HG02884 (cell line): ENCODE measurements around the gene EXT2.

Source experiments
- ATAC-seq: cut with Tn5 transposase; IDR thresholded peaks from one replicate; pipeline ENCODE4 v1.9.1; 2021; ENCODE audit warnings: mild to moderate bottlenecking, moderate library complexity; ENCODE audit not compliant: unreplicated experiment

The EXT2 gene

DNA sequence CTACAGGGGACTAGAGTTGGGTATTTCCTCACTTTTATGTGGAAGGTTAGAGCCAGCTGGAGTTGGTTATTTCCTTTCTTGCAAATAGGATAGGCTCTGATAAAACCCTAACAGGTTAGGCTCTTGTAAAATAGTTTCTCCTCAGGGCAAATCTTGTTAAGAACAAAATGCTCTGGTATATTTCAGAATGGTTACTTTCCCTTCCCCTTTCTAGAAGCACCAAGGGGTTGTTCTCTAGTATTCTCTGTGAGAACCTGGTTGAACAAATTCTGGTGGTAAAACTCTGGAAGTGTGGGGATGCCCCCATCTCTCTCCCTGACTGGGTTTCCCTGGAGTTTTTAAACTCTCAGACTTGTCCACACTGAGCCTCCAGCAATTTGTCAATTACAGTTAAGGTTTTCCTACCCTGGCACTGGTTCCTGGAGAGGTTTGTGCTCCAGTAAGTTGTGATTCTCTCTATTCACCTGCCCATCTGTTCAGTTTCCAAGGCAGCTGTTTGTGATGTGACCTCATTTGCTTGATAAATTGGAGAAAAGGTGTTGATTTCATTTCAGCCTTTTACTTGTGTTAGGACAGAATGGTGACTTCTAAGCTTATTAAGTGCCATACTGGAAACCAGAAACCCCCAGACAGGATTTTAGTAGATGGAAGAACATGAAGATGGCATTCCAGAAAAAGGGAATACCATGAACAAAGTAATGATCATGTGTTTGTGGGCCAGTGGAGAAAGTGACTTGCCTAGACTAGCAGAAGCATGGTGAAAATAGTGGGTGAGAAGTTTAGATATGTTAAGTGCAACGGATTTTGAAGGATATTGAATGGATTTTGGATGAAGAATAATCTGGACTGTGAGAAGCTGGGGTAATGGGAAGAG is 64.6 kb downstream of the EXT2 start:
- no peak for ATAC-seq

DNA sequence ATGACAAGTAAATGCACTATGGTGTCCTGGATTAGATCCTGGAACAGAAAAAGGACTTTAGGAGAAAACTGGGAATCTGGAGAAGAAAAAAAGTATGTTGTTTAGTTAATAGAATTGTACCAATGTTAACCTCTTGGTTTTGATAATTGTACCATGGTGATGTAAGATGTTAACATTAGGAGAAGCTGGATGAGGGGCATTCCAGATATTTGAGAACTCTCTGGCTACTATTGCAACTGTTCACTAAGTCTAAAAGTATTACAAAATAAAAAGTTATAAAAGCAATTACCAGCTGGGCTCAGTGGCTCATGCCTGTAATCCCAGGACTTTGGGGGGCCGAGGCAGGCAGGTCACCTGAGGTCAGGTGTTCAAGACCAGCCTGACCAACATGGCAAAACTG is 66.5 kb downstream of the EXT2 start:
- no peak for ATAC-seq

DNA sequence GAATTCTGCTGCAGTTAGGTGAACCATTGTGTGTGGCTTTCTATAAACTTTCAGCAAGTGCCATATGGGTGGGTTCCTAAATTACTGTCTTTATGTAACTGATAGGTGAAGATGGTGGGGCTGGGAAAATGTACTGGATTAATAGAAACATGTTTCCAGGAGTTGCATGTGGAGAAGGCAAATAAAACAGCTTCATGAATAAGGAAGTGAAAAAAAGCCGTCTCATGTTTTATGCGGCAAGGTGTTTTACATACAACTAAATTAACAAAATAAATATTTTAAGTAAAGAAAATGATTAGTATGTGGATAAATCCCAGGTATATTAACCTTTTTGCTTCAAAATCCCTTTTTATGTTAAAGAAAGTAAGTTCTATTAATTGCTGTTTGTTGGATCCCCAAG is 67.2 kb downstream of the EXT2 start:
- no peak for ATAC-seq

DNA sequence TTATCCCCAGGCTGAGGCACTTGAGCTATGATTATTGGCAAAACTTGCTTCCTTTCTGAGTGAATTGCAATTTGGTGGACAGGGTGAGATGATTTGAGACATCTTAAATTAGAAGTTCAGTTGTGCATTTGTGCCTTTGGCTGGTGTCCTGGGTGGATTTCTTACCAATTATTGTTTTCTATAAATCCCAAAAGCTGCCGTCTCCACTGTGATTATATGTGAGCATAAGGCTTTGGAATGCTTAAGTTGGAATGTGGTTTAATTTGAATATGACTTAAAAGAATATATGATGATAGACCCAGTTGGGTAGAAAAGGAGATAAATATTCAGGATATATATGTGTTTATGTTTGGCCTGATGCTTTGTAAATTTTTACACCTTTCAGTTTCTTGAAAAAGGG is 70.0 kb downstream of the EXT2 start:
- no peak for ATAC-seq

DNA sequence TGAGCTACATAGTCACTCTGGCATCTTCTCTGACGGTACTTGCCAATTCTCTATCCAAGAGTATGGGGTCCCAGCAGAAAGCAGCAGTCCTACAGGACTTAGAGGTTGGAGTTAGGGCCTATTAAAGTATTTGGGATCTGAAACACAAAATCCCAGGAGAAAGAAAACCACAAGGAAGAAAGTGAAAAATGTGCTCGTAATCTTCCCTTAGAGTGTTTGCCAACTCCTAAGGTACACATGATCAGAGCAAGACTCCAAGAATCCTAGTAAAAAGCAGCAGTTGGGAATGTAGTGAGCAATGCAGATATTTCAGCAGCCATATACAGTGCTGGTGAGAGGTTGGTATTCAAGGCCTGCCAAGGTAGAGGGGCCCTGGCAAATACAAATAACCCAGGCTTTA is 71.6 kb downstream of the EXT2 start:
- ATAC-seq = no peak

DNA sequence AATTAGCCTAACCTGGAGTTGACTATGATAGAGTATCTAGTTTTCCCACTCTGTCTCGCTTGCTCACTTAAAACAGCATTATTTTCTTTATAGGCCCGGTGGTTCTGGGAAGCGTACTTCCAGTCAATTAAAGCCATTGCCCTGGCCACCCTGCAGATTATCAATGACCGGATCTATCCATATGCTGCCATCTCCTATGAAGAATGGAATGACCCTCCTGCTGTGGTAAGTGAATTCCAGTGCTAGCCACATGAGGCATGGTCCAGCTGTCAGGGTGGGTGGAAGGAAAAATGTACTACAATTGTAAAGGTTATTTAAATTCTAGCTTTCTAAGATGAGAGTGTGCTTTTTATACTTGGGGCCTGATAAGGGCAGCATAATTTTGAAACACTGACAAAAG is 76.0 kb downstream of the EXT2 start:
- ATAC-seq = no peak

DNA sequence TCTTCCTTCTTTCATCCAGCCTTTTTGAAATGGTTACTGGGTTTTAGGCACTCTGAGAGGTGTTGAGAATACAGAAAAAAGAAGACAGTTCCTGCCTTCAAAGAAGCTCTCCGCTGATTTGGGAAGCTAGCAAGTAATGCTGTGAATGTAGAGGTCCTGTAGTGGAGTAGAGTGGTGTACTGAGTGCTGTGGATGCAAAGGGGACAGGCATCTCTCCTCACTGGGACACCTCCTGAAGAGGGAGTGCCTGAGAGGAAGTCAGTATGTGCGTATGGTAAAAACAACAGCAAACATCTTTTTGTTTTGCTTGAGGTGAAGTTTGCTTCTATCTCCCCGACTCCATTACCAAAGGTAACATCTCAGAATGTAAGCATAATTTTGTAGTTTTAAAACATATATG is 77.5 kb downstream of the EXT2 start:
- no peak for ATAC-seq

DNA sequence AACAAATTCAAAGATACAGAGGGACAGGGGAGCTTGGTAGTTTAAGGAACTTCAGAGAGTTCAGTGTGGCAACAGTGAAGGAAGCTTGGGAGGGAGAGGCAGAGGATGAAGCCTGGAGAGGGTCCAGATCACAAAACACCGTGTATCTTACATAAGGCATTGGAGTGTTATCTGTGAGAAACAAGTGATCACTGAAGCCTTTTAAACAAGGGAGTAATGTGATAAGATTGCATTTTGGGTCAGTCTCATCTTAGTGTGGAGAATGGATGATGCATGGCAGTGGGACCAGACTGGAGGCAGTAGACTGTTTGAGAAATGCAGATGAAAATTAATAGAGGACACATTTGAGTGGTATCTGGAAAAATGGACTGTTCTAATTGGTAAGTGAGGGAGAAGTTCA is 79.4 kb downstream of the EXT2 start:
- ATAC-seq = no peak

DNA sequence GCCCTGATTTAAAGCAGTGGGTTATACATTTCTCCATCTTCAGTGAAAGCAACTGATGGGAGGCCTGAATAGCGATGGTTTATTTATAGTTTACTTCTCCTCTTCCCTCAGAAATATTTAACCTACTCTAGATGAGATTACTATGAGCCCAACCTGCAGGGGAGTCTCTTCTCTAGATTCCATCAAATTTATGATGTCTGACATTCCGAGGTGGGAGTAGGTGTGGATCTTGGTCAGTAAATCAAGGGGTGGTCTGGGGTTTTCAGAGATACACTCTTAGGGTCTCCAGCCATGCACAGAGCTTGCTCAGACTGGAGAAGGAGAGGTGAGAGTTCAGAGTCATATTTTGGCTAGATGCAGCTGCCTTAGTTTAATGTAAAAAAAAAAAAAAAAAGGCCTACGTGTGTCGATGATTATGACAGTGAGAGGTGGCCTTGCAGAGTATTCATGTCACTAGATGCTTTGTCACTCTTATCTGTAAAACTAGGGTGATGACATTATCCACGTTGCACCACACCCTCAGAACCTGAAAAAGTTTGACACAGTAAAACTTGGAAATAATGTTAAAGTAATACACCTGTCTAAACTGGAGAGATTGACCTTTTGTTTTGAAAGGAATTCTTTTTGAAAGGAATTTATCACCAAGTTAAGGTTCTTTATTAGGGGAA is 81.2 kb downstream of the EXT2 start:
- ATAC-seq = no peak

DNA sequence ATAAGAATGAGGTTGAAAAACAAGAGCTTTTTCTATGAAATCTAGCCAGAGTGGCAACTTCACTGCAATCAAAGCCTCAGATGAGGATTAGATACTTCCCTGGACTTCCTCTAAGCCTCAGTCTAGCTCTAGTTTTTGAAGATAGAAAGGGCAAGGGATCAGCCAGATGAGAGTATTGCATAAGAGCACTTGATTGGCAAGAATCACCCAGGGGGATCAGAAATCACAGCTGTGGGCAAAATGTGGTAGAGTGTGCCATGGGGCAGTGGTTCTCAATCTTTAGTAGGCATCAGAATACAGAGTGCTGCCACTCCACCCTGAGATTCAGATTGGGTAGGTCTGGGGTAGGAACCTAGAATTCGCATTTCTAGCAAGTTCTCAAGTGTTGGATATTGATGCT is 82.4 kb downstream of the EXT2 start:
- no peak for ATAC-seq

DNA sequence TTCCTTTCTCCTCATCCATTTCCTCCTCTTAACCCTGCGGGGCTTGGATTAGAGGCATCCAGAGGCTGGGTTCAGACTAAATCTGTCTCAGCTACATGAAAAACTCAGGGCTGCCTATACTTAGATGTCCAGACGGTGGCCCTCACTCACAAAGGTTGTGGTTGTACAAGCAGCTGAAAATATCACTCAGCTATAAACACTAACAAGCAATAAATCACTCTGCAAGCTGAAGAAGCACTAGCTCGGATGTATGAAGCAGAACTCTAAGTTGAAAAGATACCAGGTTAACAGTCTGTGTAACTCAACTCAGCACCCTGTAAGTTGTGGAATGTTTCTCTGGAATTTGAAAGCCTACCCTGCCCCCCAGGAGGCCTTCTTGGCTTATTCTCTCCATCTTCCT is 82.9 kb downstream of the EXT2 start:
- no peak for ATAC-seq

DNA sequence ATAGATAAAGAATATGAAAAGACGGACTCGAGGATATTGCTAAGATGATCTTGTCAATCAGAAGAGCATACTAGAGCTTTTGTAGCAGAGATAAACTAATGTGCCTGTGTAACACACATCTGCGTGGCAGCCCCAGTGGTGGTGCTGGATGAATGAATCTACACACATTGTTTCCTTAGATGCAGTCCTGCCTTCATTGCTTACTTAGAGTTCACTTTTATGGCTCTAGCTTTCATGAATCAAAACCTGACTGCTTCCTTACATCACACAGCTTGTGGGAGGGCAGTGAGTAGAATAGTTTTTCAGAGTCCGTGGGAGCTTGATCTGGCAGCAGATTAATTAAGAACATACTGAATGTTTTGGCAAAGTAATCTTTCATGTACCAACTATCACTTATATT is 83.7 kb downstream of the EXT2 start:
- no peak for ATAC-seq

DNA sequence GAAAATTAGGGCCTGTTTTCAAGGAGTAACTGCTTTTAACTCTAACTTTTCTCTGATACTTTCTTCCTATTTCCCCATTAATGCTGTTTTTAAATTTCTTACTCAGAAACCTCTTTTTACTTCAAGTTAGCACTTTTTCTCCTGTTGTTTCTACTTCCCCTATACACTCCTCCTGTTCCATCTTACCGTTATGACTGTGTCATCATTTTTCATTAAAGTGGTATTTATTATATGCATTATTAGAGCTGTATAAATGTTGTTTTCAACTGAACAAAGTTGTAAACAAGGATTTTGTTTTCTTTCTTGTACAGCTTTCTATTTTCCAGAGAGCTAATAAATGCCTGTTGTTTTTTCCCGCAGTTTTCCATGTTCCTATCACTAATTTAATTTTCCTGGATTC is 84.6 kb downstream of the EXT2 start:
- no peak for ATAC-seq

DNA sequence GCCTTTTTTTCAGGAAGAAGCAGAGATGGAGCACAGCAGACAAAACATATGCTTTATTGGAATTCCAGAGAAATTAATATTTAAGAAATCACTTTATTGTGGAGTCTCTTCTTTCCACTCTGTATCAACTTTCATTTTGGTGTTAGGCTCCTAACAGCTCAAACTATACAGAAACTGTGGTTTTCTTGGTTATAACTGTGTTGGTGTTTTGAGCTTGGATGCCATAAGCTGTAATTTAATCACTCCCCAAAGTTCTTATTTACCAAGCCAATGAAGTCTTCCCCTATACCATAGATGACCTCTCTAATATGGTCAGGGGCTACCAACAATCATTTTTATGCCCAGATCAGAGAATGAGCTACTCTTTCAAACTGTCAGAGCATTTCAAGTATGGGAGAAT is 90.0 kb downstream of the EXT2 start:
- ATAC-seq = no peak

DNA sequence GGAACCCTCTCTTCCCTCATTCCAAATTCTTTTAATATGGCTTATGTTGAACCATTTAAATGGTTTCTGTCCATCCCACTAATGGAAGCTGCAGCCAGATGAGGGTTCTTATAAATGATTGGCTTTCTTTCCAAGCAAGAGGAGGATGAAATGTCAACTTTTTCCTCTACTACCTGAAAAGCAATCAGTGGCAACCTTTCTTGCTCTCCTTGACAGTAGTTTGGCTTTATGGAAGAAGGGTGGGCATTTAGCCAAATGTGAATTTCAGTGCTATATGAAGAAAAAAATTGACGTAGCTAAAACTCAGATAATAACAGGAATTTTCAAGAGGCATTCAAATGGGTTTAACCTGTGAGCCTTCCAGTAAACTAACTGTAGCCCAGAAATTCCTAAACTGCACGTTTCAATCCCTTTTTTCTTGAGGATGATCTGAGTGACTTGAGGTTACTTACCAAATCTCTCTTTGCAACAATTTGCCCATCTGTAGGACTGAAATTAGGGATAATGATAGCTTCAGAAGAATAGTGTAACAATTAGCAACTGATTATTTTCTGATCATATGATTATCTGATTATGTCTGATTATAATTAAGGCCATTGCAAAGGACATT is 90.9 kb downstream of the EXT2 start:
- ATAC-seq = no peak

DNA sequence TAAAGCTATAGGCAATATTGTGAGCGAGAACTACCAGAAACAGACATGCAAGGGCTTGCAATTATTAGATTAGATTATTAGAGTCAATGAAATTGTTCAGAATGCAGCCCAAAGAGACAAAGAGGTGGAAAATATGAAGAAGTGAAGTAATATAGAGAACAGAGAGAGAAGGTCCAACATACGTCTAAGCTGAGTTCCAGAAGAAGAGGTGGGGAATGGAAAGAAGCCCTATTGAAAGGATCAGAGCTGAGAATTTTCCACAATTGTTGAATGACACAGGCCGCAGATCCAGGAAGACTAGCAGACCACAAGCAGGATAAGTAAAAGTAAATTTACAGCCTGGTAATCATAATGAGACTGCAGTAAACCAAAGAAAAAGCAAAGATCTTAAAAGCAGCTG is 93.2 kb downstream of the EXT2 start:
- no peak for ATAC-seq

DNA sequence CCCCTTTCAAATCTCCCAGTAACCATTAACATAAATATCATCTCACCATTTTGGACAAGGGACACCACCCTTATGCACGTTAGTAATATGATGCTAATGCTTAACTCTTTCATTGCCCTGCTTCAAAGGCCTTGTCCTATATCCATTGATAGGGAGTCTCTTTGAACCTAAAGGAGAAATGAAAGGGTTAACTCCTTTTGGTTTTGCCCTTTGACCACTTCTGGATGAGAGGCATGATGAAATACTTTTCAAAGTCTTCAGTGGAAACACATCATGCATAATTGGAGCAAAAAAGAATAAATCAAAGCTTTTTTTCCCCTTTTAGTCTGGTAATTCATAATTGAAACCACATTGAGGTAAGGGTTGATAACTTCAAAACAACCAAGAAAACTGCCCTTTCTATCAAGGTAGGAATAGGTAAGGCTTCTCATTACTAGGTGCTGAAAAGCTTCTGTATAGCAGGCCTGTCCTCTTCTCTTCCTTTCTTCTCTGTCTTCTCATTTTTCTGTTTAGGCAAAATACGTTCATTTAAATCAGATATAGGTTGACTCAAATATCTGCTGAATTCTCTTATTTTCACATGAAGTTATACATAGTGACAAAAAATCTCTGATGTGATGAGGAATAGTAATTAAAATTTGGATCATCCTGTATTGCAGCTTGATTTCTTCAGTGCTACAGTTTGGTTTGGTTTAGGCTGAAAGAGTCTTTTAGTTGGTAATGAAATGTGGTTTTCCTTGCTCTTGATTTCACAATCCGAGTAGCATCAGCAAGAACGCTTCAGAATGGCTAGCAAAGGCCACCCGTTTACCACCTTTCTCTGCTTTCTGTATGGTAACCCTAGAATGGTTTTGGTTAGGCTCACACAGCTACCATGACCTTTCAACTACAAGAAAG is 94.8 kb downstream of the EXT2 start:
- ATAC-seq = no peak

DNA sequence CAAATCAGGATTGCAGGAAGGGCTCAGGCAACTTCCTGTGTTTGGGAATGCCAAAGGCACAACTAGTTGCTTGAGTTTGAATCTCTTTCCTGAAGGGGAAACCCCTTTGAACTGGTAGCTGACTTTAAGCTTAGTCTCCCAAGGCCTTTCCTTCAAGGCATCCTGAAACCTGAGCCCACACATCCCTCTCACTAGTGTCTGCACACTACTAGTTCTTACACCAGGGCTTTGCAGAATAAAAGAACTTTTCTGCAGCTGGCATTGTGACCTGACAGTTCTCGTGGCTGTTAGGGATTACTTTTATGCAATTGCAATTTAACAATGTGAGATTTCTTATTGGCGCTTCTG is 95.4 kb downstream of the EXT2 start:
- ATAC-seq = no peak

DNA sequence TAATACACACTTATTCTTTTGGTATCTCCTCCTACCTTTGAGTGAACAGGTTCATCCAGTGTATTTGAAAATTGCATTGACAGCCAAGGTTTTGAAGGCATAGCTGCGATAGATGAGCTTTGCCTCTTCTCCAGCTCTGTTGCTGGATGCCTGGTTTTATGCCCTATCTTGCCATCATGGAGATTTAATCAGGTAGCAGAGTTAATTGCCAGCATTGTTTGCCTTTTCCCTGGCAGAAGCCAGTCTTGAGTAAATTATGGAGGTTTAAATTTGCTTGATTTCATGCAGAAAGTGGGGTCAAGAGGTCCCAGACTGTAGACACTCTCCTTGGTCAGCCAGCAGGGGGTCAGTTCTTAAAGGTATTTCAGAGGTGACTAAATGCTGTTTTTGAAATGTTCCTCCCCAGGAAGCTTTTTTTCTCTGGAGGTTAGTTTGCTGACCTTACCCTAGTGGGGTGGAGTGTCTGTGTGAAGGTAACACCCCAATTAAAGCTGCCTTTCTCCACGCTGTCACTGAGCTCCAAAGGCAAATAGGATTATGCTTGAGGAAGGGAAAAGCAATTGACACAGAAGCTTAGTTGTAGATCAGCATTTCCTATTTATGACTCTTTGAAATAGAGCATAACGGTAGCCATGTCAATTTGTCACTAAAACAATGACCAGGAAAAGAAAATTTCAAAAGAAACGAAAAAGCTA is 96.0 kb downstream of the EXT2 start:
- ATAC-seq = no peak

DNA sequence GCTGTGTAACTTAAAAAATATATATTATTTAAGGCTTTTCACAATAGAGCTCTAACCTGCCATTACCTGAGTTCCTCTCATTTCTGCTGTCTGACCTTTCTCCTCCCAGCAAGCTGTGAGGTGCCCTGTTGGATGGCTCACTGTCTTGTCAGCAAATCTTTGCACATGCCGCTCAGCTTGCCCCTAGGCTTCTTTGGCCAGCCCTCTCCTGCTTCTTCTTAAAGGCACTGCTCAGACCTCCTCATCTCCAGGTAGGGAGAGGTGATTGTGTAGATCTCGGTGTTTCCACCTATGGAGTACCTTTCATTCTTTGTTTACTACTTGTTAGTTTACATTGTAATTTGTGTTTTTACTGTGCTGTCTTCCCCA is 96.5 kb downstream of the EXT2 start:
- no peak for ATAC-seq
